NCI-H2196 (cell line): ENCODE results near the gene DHX58.
A peak's percentile ranks its signal among the peaks of the same experiment; 100 is the strongest.

Source experiments
- DNase-seq: peaks from one replicate; lab custom pipeline; 2025; ENCODE audit not compliant: unreplicated experiment; lab: John Stamatoyannopoulos, UW

Gene DHX58

GRCh38 chr17:42087736-42088705, 24.5 kb downstream of the DHX58 start:
- no peak for DNase-seq

- no peak for DNase-seq
Observed at GRCh38 chr17:42087042-42087701, 25.3 kb downstream of the DHX58 start.

- DNase-seq: no peak
Observed at GRCh38 chr17:42081516-42082129, 30.9 kb downstream of the DHX58 start.

GRCh38 chr17:42079541-42079940, 33.0 kb downstream of the DHX58 start:
- DNase-seq: no peak

GRCh38 chr17:42078396-42079043, 34.0 kb downstream of the DHX58 start:
- no peak for DNase-seq

GRCh38 chr17:42077755-42078154, 34.8 kb downstream of the DHX58 start:
- DNase-seq: no peak

- no peak for DNase-seq
Observed at GRCh38 chr17:42076797-42077559, 35.5 kb downstream of the DHX58 start.

- no peak for DNase-seq
Observed at GRCh38 chr17:42075789-42076188, 36.7 kb downstream of the DHX58 start.

GRCh38 chr17:42072323-42073187, 40.0 kb downstream of the DHX58 start:
- no peak for DNase-seq

- DNase-seq: no peak
Observed at GRCh38 chr17:42071810-42072209, 40.7 kb downstream of the DHX58 start.

GRCh38 chr17:42068979-42069378, 43.5 kb downstream of the DHX58 start:
- no peak for DNase-seq

GRCh38 chr17:42067371-42068091, 45.0 kb downstream of the DHX58 start:
- DNase-seq: peak; percentile 43

- no peak for DNase-seq
Observed at GRCh38 chr17:42065201-42065600, 47.3 kb downstream of the DHX58 start.

- no peak for DNase-seq
Observed at GRCh38 chr17:42062681-42063080, 49.8 kb downstream of the DHX58 start.

- DNase-seq: no peak
Observed at GRCh38 chr17:42061646-42062487, 50.6 kb downstream of the DHX58 start.

- DNase-seq: no peak
Observed at GRCh38 chr17:42060231-42060630, 52.3 kb downstream of the DHX58 start.

GRCh38 chr17:42059815-42060214, 52.7 kb downstream of the DHX58 start:
- no peak for DNase-seq

- no peak for DNase-seq
Observed at GRCh38 chr17:42058063-42058462, 54.5 kb downstream of the DHX58 start.
